Neural cell (in vitro differentiated cells): Measurements from ENCODE around the gene LRP5.

Experiments
- CTCF ChIP-seq: fragments of 450-650 bp; IDR thresholded peaks from 2 replicates; pipeline ENCODE4 v1.5.1; 2014; ENCODE audit warnings: antibody characterized with exemption, mild to moderate bottlenecking, moderate library complexity; ENCODE audit not compliant: poor library complexity, severe bottlenecking
- EP300 ChIP-seq: fragments of 450-650 bp; conservative IDR thresholded peaks from 2 replicates; pipeline ENCODE4 v1.6.1; 2014; ENCODE audit warnings: antibody characterized with exemption, mild to moderate bottlenecking, moderate library complexity; ENCODE audit not compliant: poor library complexity, severe bottlenecking
- EZH2 ChIP-seq: fragments of 200-600, 300-800 bp; shearing (Covaris generic), sonication (generic); IDR thresholded peaks from 2 replicates; pipeline ENCODE4 v1.6.1; 2014; ENCODE audit warnings: antibody characterized with exemption, low read length, borderline replicate concordance, mild to moderate bottlenecking; ENCODE audit not compliant: insufficient read depth, poor library complexity, severe bottlenecking
- MXI1 ChIP-seq: fragments of 450-650 bp; conservative IDR thresholded peaks from 2 replicates; pipeline ENCODE4 v1.6.1; 2014; ENCODE audit warnings: antibody characterized with exemption, mild to moderate bottlenecking; ENCODE audit not compliant: poor library complexity, severe bottlenecking
- POLR2AphosphoS5 ChIP-seq: IDR thresholded peaks from 2 replicates; pipeline ENCODE4 v1.6.1; 2012
- RAD21 ChIP-seq: fragments of 450-650 bp; conservative IDR thresholded peaks from 2 replicates; pipeline ENCODE4 v1.6.1; 2014; ENCODE audit warnings: antibody characterized with exemption, mild to moderate bottlenecking, moderate library complexity
- TAF1 ChIP-seq: IDR thresholded peaks from 2 replicates; pipeline ENCODE4 v1.6.1; 2012; ENCODE audit warnings: low read depth
- TF ChIP-seq, protein P1 (sequence below): IDR thresholded peaks from 2 replicates; pipeline ENCODE4 v1.6.1; 2012; ENCODE audit warnings: borderline replicate concordance

DNA sequence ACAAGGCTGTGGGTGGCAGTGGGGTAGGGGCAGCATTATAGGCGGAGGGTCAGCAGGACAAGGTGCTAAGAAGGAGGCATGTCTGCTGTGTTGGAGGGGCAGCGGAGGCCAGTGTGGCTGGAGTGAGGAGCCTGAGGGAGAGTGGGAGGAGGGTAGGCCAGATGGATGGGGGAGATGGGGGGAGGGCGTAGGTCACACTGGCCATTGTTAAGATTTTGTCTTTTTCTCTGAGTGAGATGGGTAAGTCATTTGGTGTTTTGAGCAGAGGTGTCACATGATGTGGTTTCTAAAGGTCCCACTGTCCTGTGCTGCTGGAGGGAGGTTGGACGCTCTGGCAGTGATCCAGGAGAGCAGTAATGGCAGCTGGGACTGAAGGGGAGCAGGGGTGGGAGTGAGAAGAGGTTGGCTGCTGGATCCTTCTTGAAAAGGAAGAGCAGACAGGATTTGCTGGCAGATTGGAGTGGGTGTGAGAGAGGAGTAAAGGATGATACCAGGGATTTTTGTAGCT is 158.0 kb downstream of the LRP5 start:
- TF ChIP-seq CTCF: no peak
- TF ChIP-seq, protein P1, sequence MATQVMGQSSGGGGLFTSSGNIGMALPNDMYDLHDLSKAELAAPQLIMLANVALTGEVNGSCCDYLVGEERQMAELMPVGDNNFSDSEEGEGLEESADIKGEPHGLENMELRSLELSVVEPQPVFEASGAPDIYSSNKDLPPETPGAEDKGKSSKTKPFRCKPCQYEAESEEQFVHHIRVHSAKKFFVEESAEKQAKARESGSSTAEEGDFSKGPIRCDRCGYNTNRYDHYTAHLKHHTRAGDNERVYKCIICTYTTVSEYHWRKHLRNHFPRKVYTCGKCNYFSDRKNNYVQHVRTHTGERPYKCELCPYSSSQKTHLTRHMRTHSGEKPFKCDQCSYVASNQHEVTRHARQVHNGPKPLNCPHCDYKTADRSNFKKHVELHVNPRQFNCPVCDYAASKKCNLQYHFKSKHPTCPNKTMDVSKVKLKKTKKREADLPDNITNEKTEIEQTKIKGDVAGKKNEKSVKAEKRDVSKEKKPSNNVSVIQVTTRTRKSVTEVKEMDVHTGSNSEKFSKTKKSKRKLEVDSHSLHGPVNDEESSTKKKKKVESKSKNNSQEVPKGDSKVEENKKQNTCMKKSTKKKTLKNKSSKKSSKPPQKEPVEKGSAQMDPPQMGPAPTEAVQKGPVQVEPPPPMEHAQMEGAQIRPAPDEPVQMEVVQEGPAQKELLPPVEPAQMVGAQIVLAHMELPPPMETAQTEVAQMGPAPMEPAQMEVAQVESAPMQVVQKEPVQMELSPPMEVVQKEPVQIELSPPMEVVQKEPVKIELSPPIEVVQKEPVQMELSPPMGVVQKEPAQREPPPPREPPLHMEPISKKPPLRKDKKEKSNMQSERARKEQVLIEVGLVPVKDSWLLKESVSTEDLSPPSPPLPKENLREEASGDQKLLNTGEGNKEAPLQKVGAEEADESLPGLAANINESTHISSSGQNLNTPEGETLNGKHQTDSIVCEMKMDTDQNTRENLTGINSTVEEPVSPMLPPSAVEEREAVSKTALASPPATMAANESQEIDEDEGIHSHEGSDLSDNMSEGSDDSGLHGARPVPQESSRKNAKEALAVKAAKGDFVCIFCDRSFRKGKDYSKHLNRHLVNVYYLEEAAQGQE: no peak
- no peak for TF ChIP-seq TAF1
- no peak for TF ChIP-seq EP300
- no peak for TF ChIP-seq MXI1
- no peak for TF ChIP-seq RAD21
- no peak for TF ChIP-seq POLR2AphosphoS5
- no peak for TF ChIP-seq EZH2
